GM19240 (cell line): ENCODE measurements around the gene ZNF592.
"Not testable (repeated sequence)": the region's sequence is repeated elsewhere in the genome, so short reads cannot be mapped to it uniquely, and the experiment has no call there.

Experiments used
- DNase-seq: peaks from one replicate; pipeline ENCODE4 v3.0.0; 2011; ENCODE audit warnings: low spot score; ENCODE audit not compliant: insufficient read length

Gene ZNF592, protein sequence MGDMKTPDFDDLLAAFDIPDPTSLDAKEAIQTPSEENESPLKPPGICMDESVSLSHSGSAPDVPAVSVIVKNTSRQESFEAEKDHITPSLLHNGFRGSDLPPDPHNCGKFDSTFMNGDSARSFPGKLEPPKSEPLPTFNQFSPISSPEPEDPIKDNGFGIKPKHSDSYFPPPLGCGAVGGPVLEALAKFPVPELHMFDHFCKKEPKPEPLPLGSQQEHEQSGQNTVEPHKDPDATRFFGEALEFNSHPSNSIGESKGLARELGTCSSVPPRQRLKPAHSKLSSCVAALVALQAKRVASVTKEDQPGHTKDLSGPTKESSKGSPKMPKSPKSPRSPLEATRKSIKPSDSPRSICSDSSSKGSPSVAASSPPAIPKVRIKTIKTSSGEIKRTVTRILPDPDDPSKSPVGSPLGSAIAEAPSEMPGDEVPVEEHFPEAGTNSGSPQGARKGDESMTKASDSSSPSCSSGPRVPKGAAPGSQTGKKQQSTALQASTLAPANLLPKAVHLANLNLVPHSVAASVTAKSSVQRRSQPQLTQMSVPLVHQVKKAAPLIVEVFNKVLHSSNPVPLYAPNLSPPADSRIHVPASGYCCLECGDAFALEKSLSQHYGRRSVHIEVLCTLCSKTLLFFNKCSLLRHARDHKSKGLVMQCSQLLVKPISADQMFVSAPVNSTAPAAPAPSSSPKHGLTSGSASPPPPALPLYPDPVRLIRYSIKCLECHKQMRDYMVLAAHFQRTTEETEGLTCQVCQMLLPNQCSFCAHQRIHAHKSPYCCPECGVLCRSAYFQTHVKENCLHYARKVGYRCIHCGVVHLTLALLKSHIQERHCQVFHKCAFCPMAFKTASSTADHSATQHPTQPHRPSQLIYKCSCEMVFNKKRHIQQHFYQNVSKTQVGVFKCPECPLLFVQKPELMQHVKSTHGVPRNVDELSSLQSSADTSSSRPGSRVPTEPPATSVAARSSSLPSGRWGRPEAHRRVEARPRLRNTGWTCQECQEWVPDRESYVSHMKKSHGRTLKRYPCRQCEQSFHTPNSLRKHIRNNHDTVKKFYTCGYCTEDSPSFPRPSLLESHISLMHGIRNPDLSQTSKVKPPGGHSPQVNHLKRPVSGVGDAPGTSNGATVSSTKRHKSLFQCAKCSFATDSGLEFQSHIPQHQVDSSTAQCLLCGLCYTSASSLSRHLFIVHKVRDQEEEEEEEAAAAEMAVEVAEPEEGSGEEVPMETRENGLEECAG (N-terminal part only)

DNA sequence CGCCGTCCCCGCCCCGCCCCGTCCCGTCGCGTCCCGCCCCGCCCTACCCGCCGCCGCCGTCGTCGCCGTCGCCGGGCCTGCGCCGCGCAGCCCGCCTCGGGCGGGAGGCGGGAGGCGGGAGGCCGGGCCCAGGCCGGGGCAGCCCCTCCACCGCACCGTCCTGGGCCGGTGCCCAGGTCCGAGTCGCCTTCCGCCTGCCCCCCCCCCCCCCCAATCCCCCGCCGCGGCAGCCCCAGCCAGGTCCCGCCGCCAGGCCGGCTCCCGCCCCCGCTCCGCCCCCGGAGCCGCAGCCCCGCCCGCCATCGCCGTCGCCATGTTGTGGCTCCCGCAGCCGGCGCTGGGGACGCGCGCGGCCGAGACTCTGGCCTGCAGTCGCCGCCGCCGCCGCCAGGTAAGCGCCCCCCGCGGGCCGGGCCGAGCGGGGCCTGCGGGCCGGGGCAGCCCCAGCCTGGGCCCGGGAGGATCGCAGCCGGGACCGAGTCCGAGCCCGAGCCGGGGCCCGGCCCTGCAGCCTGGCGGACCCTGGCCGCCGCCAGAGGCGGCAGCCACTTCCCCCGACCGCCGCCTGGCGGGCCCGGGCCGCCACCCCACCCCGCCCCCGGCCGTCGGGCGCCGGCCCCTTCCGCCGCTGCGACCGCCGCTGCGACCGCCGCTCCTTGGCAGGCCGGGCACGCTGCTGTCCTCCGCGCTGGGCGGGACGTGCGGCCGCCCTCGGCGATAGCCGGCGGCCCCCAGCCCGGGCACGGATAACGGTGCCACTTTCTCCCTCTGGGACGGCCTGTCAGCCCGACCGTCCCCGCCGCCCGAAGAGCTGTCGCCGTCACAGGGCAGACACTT lies at the start of gene ZNF592:
TSS of gene ZNF592 (plus strand) at position 319 of the 837 bp plus-strand sequence. CDS start 34,084 bp downstream, outside the sequence.
- DNase-seq, result peak; percentile 33

DNA sequence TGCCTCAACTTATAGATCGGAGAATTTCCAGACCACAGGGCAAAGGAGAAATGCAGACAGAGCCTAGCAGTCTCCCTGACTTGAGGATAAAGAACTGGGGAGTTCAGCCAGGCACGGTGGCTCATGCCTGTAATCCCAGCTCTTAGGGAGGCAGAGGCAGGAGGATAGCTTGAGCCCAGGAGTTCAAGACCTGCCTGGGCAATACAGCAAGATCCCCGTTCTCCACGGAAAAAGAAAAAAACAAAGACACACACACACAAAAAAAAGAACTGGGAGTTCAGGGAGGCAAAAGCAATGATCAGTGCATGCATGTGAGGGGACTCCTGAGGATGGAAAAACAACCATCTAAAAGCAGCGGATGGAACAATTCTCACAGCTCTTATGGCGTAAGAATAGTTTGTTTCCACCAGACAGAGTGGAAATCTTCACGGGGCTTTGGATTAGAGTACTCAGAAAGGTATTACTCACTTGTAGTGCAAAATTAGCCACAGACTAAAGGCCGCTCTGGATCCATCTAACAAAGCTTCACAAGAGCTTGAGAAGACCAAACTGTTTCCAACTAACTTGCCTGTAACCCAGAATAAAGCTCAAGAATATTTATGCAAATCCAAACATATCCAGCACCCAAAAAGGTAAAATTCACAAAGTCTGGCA lies 48.7 kb upstream of the ZNF592 start:
- no peak for DNase-seq

GRCh38 chr15:84702961-84703482 lies 45.4 kb upstream of the ZNF592 start:
- DNase-seq, result no peak

- DNase-seq, result no peak
Measured at GRCh38 chr15:84703808-84704207, 44.6 kb upstream of the ZNF592 start.

- no peak for DNase-seq
Measured at GRCh38 chr15:84714372-84714771, 34.0 kb upstream of the ZNF592 start.

DNA sequence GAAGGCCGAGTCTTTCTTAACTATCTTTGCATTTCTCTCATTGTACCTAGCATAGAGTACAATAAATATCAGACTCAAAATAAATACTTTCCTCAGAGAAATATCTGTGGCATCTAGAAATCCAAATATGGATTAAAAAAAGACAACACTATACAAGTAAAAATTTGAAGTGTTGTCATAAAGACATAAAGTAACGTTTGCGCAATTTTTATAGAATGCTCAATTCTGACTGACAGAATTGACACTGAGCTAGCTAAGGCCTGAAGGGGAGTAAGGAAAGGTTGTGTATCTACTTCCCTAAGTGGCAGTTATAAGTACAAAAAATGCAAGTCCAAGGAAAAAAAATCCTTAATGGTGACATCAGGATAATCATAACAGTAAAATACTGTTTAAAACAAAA lies 33.6 kb upstream of the ZNF592 start:
- no peak for DNase-seq

GRCh38 chr15:84715441-84716035 lies 32.9 kb upstream of the ZNF592 start:
- no peak for DNase-seq

GRCh38 chr15:84716036-84716732 lies 32.2 kb upstream of the ZNF592 start, which contains the start of gene SEC11A:
SEC11A (minus strand) TSS chr15:84716139; CDS start chr15:84716075, 64 bp downstream.
- DNase-seq, result peak; percentile 87

GRCh38 chr15:84721371-84721770 lies 27.0 kb upstream of the ZNF592 start:
- DNase-seq, result no peak

DNA sequence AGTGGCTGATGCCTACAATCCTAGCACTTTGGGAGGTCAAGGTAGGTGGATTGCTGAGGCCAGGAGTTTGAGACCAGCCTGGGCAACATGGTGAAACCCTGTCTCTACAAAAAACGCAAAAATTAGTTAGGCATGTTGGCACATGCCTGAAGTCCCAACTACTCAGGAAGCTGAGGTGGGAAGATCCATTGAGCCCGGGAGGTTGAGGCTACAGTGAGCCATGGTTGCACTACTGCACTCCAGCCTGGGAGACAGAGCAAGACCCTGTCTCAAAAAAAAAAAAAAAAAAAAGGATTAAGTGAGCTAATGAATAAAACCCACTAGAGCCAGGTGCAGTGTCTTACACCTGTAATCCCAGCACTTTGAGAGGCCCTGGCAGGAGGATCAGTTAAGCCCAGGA lies 25.8 kb upstream of the ZNF592 start:
- no peak for DNase-seq

DNA sequence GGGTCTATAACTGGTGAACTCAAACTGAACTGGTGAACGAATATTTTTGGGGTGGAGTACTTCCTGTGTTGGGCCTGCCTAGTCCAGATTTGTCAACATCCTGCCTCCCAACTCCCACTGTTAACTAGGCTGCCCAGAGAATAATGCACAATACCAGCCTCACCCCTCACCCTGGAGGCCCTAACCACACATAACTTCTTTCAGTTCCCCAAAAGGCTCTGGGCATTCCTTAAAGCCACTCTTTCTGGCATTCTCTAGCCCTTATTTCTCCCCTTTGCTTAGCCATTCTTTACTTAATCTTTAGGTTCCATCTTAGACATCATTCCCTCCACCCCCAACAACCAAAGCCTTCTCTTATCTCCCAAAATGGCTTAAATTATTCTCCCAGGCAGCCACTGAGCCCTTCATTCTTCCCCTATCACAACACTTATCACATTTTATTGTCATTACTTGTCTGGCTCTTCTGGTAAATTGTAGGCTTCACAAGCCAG lies 23.3 kb upstream of the ZNF592 start:
- no peak for DNase-seq

GRCh38 chr15:84727429-84727828 lies 21.0 kb upstream of the ZNF592 start:
- no peak for DNase-seq

GRCh38 chr15:84731774-84732173 lies 16.6 kb upstream of the ZNF592 start:
- no peak for DNase-seq

DNA sequence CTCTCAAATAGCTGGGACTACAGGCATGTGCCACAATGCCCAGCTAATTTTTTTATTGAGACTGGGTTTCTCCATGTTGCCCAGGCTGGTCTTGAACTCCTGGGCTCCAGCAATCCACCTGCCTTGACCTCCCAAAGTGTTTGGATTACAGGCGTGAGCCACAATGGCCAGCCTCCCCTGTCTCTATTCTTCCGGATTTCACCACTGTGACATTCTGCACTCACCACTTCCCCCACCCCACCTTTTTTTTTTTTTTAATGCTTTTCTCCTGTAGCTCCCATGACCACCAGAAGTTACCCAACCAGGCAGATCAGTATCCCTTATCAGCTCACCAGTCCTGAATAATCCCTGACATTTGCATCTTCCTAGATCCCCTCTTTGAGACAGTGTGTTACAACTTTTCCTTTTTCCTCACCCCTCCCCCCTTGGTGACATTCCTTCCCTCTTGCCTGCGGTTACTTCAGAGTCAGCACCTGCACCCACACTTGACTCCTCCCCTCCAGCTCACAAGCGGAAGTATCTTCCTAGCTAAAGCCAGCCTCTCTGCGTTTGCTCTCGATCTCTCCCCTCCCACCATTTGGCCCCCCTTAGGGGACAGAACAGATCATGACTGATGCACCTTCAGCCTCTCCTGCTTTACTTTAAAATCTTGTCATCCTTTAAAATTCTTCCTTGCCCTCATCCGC lies 13.5 kb upstream of the ZNF592 start:
- no peak for DNase-seq

DNA sequence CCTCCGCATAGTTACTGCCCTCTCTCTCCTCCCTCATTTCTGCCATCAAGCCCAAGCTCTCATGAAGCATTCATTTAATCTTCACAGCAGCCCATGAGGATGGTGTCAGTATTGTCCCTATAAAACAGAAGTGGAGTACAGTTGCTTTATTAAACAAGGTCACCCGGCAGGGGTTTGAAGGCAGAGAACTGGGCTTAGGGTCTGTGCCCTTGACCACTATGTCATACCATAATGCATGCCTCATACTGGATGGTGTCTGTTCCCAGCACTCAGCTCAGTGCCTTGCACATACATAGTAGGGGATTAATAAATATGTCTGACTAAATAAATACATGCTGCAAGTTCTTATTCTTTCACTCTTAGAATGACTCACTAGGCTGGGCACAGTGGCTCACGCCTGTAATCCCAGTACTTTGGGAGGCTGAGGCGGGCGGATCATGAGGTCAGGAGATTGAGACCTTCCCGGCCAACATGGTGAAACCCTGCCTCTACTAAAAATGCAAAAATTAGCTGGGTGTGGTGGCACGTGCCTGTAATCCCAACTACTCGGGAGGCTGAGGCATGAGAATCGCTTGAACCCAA lies 12.8 kb upstream of the ZNF592 start:
- not testable (repeated sequence) for DNase-seq

- peak; percentile 35 for DNase-seq
Measured at GRCh38 chr15:84736375-84736774, 12.0 kb upstream of the ZNF592 start.

GRCh38 chr15:84737005-84737404 lies 11.4 kb upstream of the ZNF592 start:
- DNase-seq, result no peak

- DNase-seq, result no peak
Measured at GRCh38 chr15:84740691-84741090, 7.7 kb upstream of the ZNF592 start.
